Caco-2 (cell line): ENCODE results near the gene IL11. TPM values are rescaled to one million over a fixed set of nuclear protein-coding genes. Genes with fewer than 3 reads are reported as not detected.
"Not testable (repeated sequence)": the region's sequence is repeated elsewhere in the genome, so short reads cannot be mapped to it uniquely, and the experiment has no call there.

Experiments
- BruUV-seq: library from RNA; stranded (reverse); fragments of 400-500 nt; replicated peaks from 2 replicates; lab custom pipeline; 2021; lab: Mats Ljungman, UMichigan
- CTCF ChIA-PET: fragments of 300-600 bp; sonication (Branson Sonifier 250); formaldehyde crosslinking; loops from one replicate; lab custom pipeline; 2022; ENCODE audit warnings: antibody characterized with exemption; lab: Charles Lee
- POLR2A ChIA-PET: fragments of 300-600 bp; sonication (Branson Sonifier 250); formaldehyde crosslinking; loops from one replicate; lab custom pipeline; 2022; ENCODE audit warnings: antibody characterized with exemption; lab: Charles Lee
- DNase-seq, 2 experiments: peaks; one replicate each; pipeline versions ENCODE4 v3.0.0 to v3.0.0-alpha.2; 2020 to 2022
- H3K27me3 ChIP-seq: replicated peaks from 2 replicates; pipeline ENCODE4 v1.6.0; 2011; ENCODE audit warnings: low read length; ENCODE audit not compliant: control insufficient read depth, insufficient read depth
- H3K36me3 ChIP-seq: 2 replicates; pipeline ENCODE4 v1.5.1; 2011; ENCODE audit warnings: low read length; ENCODE audit not compliant: control insufficient read depth, insufficient read depth
- H3K4me1 ChIP-seq: fragments of 250-450 bp; sonication (Bioruptor Pico); 2 replicates; pipeline ENCODE4 v1.5.1; 2020; ENCODE audit warnings: mild to moderate bottlenecking
- H3K4me3 ChIP-seq: 2 replicates; pipeline ENCODE4 v1.5.1; 2011; ENCODE audit warnings: low read depth, mild to moderate bottlenecking, control low read depth, low read length
- H3K9me3 ChIP-seq: fragments of 250-450 bp; sonication (Bioruptor Pico); 2 replicates; pipeline ENCODE4 v1.5.1; 2020; ENCODE audit warnings: mild to moderate bottlenecking, moderate library complexity
- H3K27ac Mint-ChIP-seq: one replicate; pipeline ENCODE4 v1.8.0; 2022; ENCODE audit warnings: mixed read lengths; ENCODE audit not compliant: unreplicated experiment
- H3K27me3 Mint-ChIP-seq: one replicate; pipeline ENCODE4 v1.8.0; 2022; ENCODE audit warnings: mixed read lengths; ENCODE audit not compliant: insufficient read depth, unreplicated experiment
- H3K36me3 Mint-ChIP-seq: one replicate; pipeline ENCODE4 v1.8.0; 2022; ENCODE audit warnings: mild to moderate bottlenecking, mixed read lengths; ENCODE audit not compliant: insufficient read depth, unreplicated experiment
- H3K4me1 Mint-ChIP-seq: one replicate; pipeline ENCODE4 v1.8.0; 2022; ENCODE audit warnings: low read depth, mixed read lengths; ENCODE audit not compliant: unreplicated experiment
- H3K4me3 Mint-ChIP-seq: one replicate; pipeline ENCODE4 v1.8.0; 2022; ENCODE audit warnings: mild to moderate bottlenecking, moderate library complexity, mixed read lengths; ENCODE audit not compliant: unreplicated experiment
- H3K9me3 Mint-ChIP-seq: one replicate; pipeline ENCODE4 v1.8.0; 2022; ENCODE audit warnings: mixed read lengths; ENCODE audit not compliant: unreplicated experiment
- CTCF ChIP-seq, 2 experiments: fragments of 200-600 bp in 1 of 2; IDR thresholded peaks; 1 replicate in 1 of 2; 2 replicates in 1 of 2; pipeline versions ENCODE4 v1.5.1 to v1.8.0; 2011 to 2022; ENCODE audit warnings: antibody characterized with exemption in 1 of 2, control low read depth in 1 of 2, inconsistent platforms in 1 of 2, low read depth in 1 of 2, low read length in 1 of 2, mild to moderate bottlenecking in 1 of 2, moderate library complexity in 1 of 2; ENCODE audit not compliant: insufficient read depth in 1 of 2, severe bottlenecking in 1 of 2, unreplicated experiment in 1 of 2
- intact Hi-C: fragments of 100-400 bp; cut with micrococcal nuclease; formaldehyde crosslinking; loops from one replicate; pipeline ENCODE4 v1.10.0; 2022; ENCODE audit not compliant: unreplicated experiment
- total RNA-seq: library from RNA; stranded (reverse); gene quantifications from 2 replicates; pipeline ENCODE4 v1.2.3, GENCODE V29; 2022

IL11 gene
- total RNA-seq, 1 experiment from 2014 or later, result 0.70 TPM

- peaks cover 18% of the 10 kb centered on the region for H3K4me1 ChIP-seq
- no peak for TF ChIP-seq CTCF (IDR thresholded peaks at IDR 0.05; ENCODE audit: insufficient read depth in 1 of 2, low read depth in 1 of 2, low read length in 1 of 2, severe bottlenecking in 1 of 2, unreplicated experiment in 1 of 2)
- DNase-seq, result no peak
- no peaks in the 10 kb centered on the region for H3K27me3 ChIP-seq
- POLR2A ChIA-PET, result interaction anchor here (0.7 to 1.4 kb wide), 2 partner anchors 53 to 191 kb away, joined by 3 to 10 read pairs; partner anchors contain the start of genes FIZ1, ISOC2 and ZNF524
- peak overlapping the region; percentile 99 for H3K27ac Mint-ChIP-seq
- H3K4me3 ChIP-seq, result peak overlapping the region; percentile 42
- H3K36me3 ChIP-seq, result peaks cover 5% of the 10 kb centered on the region; the same call in 1 of the 2 replicates
- H3K4me1 Mint-ChIP-seq, result peaks cover 14% of the 10 kb centered on the region
- intact Hi-C loops, result loop anchor here (1.0 to 10.0 kb wide), 4 partner anchors 23 to 291 kb away; partner anchors contain the start of genes PPP1R12C, PPP6R1 and RPL28
- H3K36me3 Mint-ChIP-seq, result peaks cover 62% of the 10 kb centered on the region
- TSS peak; percentile 87 for BruUV-seq
- H3K4me3 Mint-ChIP-seq, result peak overlapping the region; percentile 93
- CTCF ChIA-PET, result no interaction called here
- H3K27me3 Mint-ChIP-seq, result peaks cover 6% of the 10 kb centered on the region
- peaks cover 11% of the 10 kb centered on the region for H3K9me3 Mint-ChIP-seq
- H3K9me3 ChIP-seq, result peaks cover 13% of the 10 kb centered on the region; the same call in 1 of the 2 replicates
Measured at GRCh38 chr19:55408533-55408872, 38.2 kb upstream of the IL11 start.

DNA sequence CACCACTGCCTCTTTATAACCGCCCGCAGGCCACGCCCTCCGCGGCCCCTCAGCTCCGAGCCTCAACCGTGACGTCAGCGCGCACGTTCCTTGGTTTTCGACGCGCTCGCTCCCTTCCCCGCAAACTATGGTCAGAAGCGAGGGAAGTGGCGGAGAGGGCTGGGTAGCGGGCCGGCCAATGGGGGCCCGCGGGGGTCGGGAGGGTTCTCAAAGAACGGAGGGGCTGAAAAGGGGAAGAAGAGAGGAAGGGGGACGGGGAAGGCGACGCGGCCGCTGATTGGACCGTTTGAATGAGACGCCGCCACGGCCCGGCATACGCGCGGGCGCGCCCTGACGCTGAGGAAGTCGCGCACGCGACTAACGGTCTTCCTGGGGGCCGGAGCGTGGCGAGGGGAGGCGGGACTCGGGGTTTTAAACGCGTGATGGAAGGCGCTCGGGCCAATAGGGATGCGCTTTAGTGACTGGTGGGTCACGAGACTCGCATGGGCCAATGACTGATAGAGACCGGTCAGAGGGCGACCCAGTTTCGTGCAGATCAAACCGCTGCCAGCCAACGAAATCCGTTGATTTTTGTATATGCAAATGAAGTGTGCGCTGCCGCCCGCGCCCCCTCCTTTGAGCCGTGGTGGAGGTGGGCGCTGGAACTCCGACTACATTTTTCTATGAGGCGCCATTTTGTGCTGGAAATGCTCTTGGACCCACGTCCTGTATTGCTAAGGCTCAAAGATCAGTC is 37.7 kb upstream of the IL11 start:
- Mint-ChIP-seq H3K9me3 (peaks cover 11% of the 10 kb centered on the region), H3K27ac (peak overlapping the region; percentile 99), H3K36me3 (peaks cover 67% of the 10 kb centered on the region), H3K27me3 (peaks cover 6% of the 10 kb centered on the region), H3K4me1 (peaks cover 14% of the 10 kb centered on the region), H3K4me3 (peak overlapping the region; percentile 93)
- CTCF ChIA-PET, result interaction anchor here (0.6 to 1.4 kb wide), 4 partner anchors 67 to 198 kb away, joined by 3 to 7 read pairs (median 4); partner anchors contain the start of gene KMT5C
- intact Hi-C loops, result loop anchor here (1.0 to 10.0 kb wide), 4 partner anchors 23 to 291 kb away; partner anchors contain the start of genes PPP1R12C, PPP6R1 and RPL28
- DNase-seq, result peak; percentile 99
- Histone ChIP-seq H3K4me1 (peaks cover 18% of the 10 kb centered on the region), H3K36me3 (peaks cover 5% of the 10 kb centered on the region; the same call in 1 of the 2 replicates), H3K27me3 (no peaks in the 10 kb centered on the region), H3K9me3 (peaks cover 13% of the 10 kb centered on the region; the same call in 1 of the 2 replicates), H3K4me3 (peak overlapping the region; percentile 94)
- no TSS peak for BruUV-seq
- POLR2A ChIA-PET, result interaction anchor here (0.6 to 1.8 kb wide), 27 partner anchors 9 to 262 kb away, joined by 3 to 24 read pairs (median 6); partner anchors contain the start of genes FIZ1, HSPBP1, ISOC2 and KMT5C
- no peak for TF ChIP-seq CTCF (IDR thresholded peaks at IDR 0.05; ENCODE audit: insufficient read depth in 1 of 2, low read depth in 1 of 2, low read length in 1 of 2, severe bottlenecking in 1 of 2, unreplicated experiment in 1 of 2)

DNA sequence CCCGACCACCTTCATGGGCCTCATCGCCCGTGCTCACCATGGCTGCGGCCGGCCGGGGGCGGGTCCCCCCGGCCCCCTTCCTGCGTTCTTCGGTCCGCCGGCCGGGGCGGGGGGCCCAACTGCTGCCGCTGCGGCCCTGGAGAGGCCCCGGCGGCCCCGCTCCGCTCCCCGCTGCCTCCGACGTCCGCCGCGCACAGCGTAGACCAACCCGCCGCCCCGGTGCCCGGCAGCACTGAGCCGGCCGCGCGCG is 37.2 kb upstream of the IL11 start, which contains the start of gene UBE2S:
UBE2S (minus strand) TSS at position 239 of the 250 bp plus-strand sequence; CDS start at position 40, 199 bp downstream.
- POLR2A ChIA-PET, result interaction anchor here (0.6 to 1.8 kb wide), 26 partner anchors 8 to 262 kb away, joined by 3 to 24 read pairs (median 6); partner anchors contain the start of genes FIZ1, HSPBP1, ISOC2 and KMT5C
- peak within 1 kb of the TSS; percentile 99 for H3K27ac Mint-ChIP-seq
- not testable (repeated sequence) for BruUV-seq, H3K36me3 ChIP-seq, H3K27me3 ChIP-seq, DNase-seq, H3K27me3 Mint-ChIP-seq
- peaks cover 11% of the 10 kb centered on the region for H3K9me3 Mint-ChIP-seq
- peaks cover 72% of the 10 kb centered on the region for H3K36me3 Mint-ChIP-seq
- Histone ChIP-seq H3K4me1 (peaks cover 18% of the 10 kb centered on the region), H3K4me3 (peak within 1 kb of the TSS; percentile 94), H3K9me3 (peaks cover 13% of the 10 kb centered on the region; the same call in 1 of the 2 replicates)
- intact Hi-C loops, result loop anchor here (10.0 kb wide), 1 partner anchor 97 kb away; no protein-coding TSS in a partner anchor
- CTCF ChIA-PET, result interaction anchor here (0.6 to 1.4 kb wide), 4 partner anchors 68 to 198 kb away, joined by 3 to 7 read pairs (median 4); partner anchors contain the start of gene KMT5C
- peaks cover 14% of the 10 kb centered on the region for H3K4me1 Mint-ChIP-seq
- peak within 1 kb of the TSS; percentile 93 for H3K4me3 Mint-ChIP-seq
